MG63 (cell line): ENCODE data around the gene FOXO3. TPM values are rescaled to one million over a fixed set of nuclear protein-coding genes. Genes with fewer than 3 reads are reported as not detected.

Source experiments
- DNase-seq: peaks from one replicate; pipeline ENCODE4 v3.0.0-alpha.2; 2020
- H3K27me3 ChIP-seq: fragments of 250-450 bp; sonication (Bioruptor Pico); 2 replicates; pipeline ENCODE4 v1.5.1; 2020; ENCODE audit warnings: mild to moderate bottlenecking, moderate library complexity
- H3K36me3 ChIP-seq: fragments of 250-450 bp; sonication (Bioruptor Pico); 2 replicates; pipeline ENCODE4 v1.5.1; 2020; ENCODE audit warnings: mild to moderate bottlenecking, moderate library complexity
- H3K4me3 ChIP-seq: fragments of 250-450 bp; sonication (Bioruptor Pico); 2 replicates; pipeline ENCODE4 v1.5.1; 2020; ENCODE audit warnings: mild to moderate bottlenecking, moderate library complexity
- H3K9me3 ChIP-seq: fragments of 250-450 bp; sonication (Bioruptor Pico); 2 replicates; pipeline ENCODE4 v1.5.1; 2020; ENCODE audit warnings: mild to moderate bottlenecking, moderate library complexity
- total RNA-seq: library from RNA; depleted of rRNA; stranded (reverse); fragments of >200 nt; shearing (Covaris generic); gene quantifications from 2 replicates; pipeline ENCODE4 v1.2.3, GENCODE V29; 2014; ENCODE audit warnings: low replicate concordance

Gene FOXO3
- total RNA-seq, 1 experiment from 2014 or later = 14.9 TPM

GRCh38 chr6:108563292-108563691, 2.6 kb downstream of the FOXO3 start:
- H3K9me3 ChIP-seq = no peaks in the 10 kb centered on the region
- H3K27me3 ChIP-seq = no peaks in the 10 kb centered on the region
- H3K36me3 ChIP-seq = peaks cover 33% of the 10 kb centered on the region
- no peak for DNase-seq
- H3K4me3 ChIP-seq = peak overlapping the region; percentile 93

DNA sequence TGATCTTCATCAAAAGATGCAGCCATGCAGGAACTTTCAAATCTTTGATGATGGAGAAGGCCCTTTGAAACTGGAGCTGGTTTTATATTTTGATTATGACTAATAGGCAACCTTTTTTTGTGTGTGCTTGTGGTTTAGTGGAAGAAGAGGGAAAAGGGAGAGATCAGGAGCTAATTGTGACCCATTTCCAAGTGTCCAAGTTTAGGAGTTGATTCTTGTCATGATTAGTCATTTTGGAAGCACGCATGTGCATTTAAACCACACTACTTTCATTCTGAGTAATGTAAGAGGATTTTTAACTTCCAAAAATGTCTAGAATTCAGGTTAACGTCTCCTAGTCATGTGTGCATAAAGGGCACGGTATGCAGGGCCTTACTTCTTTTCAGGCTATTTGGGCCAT, 3.5 kb downstream of the FOXO3 start:
- peak; percentile 28 for DNase-seq
- H3K9me3 ChIP-seq = no peaks in the 10 kb centered on the region
- H3K4me3 ChIP-seq = peak overlapping the region; percentile 10; the same call in 1 of the 2 replicates
- H3K27me3 ChIP-seq = no peaks in the 10 kb centered on the region
- H3K36me3 ChIP-seq = peaks cover 42% of the 10 kb centered on the region

DNA sequence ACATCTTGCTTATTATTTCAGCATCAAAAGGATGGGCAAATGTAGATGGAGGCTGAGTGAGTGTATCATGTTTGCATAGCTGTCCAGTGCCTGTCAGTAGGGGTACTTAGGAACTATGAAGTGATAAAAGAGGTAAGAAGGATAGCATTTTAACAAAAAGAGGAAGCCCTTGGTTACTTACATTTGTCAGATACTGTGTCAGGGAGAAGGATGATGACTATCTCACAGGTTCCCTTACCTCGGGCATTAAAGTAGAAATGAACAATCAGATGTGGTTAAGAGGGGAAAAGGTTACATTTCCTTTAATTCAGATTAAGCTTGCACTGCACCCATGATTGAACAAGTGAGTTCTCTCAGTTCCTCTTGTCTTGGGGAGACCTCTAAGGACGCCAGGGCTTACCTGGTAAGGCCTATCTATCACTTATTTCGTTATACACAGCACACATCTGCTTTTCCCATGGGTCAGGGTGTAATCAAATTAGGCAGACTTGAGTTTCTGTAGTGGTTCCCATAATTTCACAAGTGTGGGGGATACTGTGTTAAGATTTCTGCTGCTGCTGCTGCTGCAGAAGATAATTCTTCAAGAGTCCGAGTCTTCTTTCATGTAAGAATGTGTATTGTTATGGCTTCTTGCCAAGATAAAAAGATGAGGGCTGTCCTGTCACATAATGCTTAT, 4.5 kb downstream of the FOXO3 start:
- Histone ChIP-seq H3K4me3 (no peak overlapping the region), H3K27me3 (no peaks in the 10 kb centered on the region), H3K9me3 (no peaks in the 10 kb centered on the region), H3K36me3 (peaks cover 50% of the 10 kb centered on the region)
- DNase-seq = no peak

DNA sequence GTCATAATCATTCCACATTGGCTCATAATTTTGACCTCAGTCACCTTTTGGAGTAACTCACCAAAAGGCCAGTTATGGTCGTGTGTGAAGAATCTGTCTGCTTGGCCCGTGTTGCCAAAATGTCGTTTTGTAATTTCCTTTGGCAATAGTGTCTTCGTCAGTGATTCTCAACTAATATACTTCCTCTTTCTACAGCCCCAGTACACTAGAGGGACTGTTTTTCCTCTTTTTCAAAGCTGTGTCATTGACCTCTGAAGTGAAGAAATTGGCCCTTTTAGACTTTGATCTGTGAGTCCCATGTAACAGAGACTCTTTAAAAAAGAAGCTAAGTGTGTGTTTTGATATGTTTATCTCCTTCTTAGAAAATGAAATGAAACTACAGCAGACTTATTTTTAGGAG, 5.2 kb downstream of the FOXO3 start:
- Histone ChIP-seq H3K27me3 (no peaks in the 10 kb centered on the region), H3K4me3 (no peak overlapping the region), H3K36me3 (peaks cover 57% of the 10 kb centered on the region), H3K9me3 (no peaks in the 10 kb centered on the region)
- peak; percentile 75 for DNase-seq

DNA sequence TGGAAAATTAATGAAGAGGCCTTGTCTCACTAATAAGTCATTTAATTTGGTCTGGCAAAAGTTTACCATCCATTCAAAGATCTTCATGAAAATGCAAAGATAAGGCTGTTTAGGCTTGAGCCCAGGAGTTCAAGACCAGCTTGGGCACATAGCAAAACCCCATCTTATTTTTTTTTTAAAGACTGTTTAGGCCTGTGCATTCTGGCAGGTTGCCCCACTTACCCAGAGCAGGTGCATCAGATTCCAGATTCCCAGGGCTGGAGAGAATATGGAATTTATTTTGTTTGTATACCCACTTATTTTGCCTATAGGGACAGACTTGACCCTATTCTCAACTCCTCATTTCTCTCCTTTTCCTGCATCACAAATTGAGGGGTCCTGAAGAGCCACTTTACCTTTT, 5.7 kb downstream of the FOXO3 start:
- no peaks in the 10 kb centered on the region for H3K27me3 ChIP-seq
- H3K36me3 ChIP-seq = peaks cover 62% of the 10 kb centered on the region
- H3K9me3 ChIP-seq = no peaks in the 10 kb centered on the region
- no peak for DNase-seq
- H3K4me3 ChIP-seq = no peak overlapping the region

GRCh38 chr6:108568101-108568500, 7.4 kb downstream of the FOXO3 start:
- H3K36me3 ChIP-seq = peaks cover 62% of the 10 kb centered on the region
- H3K9me3 ChIP-seq = no peaks in the 10 kb centered on the region
- no peak overlapping the region for H3K4me3 ChIP-seq
- H3K27me3 ChIP-seq = no peaks in the 10 kb centered on the region
- no peak for DNase-seq

GRCh38 chr6:108568551-108569305, 8.0 kb downstream of the FOXO3 start:
- no peak for DNase-seq
- Histone ChIP-seq H3K27me3 (no peaks in the 10 kb centered on the region), H3K4me3 (no peak overlapping the region), H3K9me3 (no peaks in the 10 kb centered on the region), H3K36me3 (peaks cover 66% of the 10 kb centered on the region)

GRCh38 chr6:108570517-108570916, 9.8 kb downstream of the FOXO3 start:
- no peak for DNase-seq
- H3K4me3 ChIP-seq = no peak overlapping the region
- peaks cover 60% of the 10 kb centered on the region for H3K36me3 ChIP-seq
- H3K27me3 ChIP-seq = no peaks in the 10 kb centered on the region
- no peaks in the 10 kb centered on the region for H3K9me3 ChIP-seq

DNA sequence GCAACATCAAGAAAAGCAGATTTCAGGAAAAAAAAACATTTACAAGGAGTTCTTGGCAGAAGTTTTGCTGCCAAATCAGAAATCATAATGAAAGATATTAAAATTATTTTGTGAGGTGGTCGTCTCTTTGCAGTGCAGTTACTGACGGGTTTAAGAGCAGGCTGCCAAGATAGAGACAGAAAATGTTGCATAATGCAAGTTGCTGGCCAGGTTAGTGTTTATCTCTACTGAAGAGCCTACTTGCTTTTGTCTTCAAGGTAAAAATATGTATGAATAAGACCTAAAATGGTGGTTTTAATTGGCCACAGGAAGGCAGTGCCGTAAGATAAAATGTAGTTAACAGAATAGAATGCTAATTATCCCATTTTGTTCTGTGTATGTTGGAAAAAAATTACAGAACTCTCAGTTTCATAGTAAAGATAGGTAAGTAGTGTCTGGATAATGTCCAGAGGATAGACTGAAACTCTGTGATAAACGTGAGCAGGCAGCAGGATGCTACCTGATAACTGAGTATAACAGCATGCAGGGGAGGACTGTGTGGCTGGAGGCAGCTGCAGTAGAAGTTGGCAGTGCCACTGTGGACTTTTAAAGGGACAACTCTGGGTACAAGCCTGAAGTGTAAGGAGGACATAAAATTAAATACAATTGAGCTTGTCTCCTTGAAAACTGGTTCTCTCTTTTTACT, 13.9 kb downstream of the FOXO3 start:
- no peaks in the 10 kb centered on the region for H3K27me3 ChIP-seq
- peaks cover 51% of the 10 kb centered on the region for H3K36me3 ChIP-seq
- H3K9me3 ChIP-seq = no peaks in the 10 kb centered on the region
- H3K4me3 ChIP-seq = no peak overlapping the region
- DNase-seq = no peak

DNA sequence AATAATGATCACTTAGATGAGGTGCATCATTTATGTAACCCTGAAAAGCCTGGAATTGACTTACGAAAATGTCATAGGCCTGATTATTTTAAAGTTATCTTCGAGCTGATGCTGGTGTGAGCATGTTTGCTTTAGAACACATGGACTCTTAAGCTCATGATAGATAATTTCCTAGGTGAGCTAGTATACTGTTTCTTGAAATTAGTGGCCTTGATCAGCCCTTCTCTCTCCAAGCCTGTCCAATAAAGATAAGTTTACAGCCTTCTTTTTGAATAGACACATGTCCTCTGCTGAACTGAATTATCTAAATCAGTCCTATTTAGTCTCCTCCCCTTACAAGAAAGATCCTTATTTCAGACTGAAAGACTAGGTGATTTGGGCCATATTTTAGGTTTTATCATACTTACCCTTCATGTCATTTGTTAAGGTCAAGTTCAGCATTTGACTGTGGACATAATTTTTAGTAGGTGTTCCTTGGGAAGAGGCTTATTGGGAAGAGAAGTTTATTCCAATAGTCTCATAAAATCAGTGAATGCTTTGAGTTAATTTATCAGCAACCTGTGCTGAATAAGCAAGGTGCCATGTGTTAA, 15.3 kb downstream of the FOXO3 start:
- Histone ChIP-seq H3K27me3 (no peaks in the 10 kb centered on the region), H3K9me3 (no peaks in the 10 kb centered on the region), H3K4me3 (no peak overlapping the region), H3K36me3 (peaks cover 41% of the 10 kb centered on the region)
- DNase-seq = no peak

GRCh38 chr6:108576709-108577108, 16.0 kb downstream of the FOXO3 start:
- Histone ChIP-seq H3K27me3 (no peaks in the 10 kb centered on the region), H3K4me3 (no peak overlapping the region), H3K36me3 (peaks cover 34% of the 10 kb centered on the region), H3K9me3 (no peaks in the 10 kb centered on the region)
- DNase-seq = no peak

DNA sequence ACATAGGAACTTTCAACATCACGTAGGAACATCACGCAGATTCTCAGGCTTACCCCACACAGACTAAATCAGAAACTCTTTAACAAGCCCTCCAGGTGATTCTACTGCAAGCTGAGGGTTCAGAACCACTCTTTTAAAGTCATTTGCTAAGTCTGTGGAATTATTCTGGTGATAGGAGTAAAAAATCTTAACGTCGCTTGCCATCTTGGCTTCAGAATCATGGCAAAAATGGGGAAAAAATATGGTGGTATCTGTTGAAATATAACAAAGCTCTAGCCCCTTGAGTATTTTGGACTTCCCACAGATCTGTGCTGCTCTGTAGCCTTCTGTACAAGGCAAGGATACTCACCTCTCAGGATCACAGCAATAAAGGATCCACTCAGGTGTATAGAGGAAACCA, 17.4 kb downstream of the FOXO3 start:
- peaks cover 26% of the 10 kb centered on the region for H3K36me3 ChIP-seq
- no peak overlapping the region for H3K4me3 ChIP-seq
- H3K27me3 ChIP-seq = no peaks in the 10 kb centered on the region
- no peaks in the 10 kb centered on the region for H3K9me3 ChIP-seq
- DNase-seq = no peak

DNA sequence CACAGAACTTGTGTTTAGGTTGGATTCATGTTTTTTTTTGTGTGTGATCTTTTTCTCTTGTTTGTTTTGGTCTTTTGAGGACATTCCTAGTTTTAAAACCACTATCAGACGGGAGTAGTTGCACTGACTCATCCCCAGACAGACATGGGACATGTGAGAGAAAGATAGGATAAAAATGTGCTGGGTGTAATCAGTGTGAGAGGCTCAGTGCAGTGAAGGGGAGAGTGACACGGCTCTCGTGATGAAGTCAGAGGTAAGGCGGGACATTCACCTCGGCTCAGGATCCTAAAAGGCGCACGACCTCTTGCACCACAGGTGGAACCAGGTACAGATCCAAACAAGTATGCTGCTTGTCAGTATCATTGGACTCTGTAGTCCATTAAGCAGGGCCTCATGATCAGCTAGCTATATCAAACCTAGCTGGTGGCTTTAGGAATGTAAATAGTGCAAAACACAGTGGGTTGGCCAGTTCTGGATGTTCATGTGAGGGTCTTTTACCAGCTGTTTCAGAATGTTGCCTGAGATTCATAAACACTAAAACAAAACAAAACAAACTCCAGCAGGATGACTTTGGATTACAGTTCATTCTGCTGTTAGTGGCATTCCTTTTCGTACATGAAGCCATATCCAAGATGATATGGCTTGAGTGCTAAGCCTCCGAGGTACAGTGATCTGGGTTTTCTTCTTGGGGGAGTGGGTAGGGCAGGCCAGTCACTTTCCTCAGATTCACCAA, 18.0 kb downstream of the FOXO3 start:
- no peak overlapping the region for H3K4me3 ChIP-seq
- H3K27me3 ChIP-seq = no peaks in the 10 kb centered on the region
- H3K9me3 ChIP-seq = no peaks in the 10 kb centered on the region
- peaks cover 23% of the 10 kb centered on the region for H3K36me3 ChIP-seq
- DNase-seq = no peak

GRCh38 chr6:108579328-108579721, 18.6 kb downstream of the FOXO3 start:
- Histone ChIP-seq H3K36me3 (peaks cover 23% of the 10 kb centered on the region), H3K9me3 (no peaks in the 10 kb centered on the region), H3K4me3 (no peak overlapping the region), H3K27me3 (no peaks in the 10 kb centered on the region)
- no peak for DNase-seq

DNA sequence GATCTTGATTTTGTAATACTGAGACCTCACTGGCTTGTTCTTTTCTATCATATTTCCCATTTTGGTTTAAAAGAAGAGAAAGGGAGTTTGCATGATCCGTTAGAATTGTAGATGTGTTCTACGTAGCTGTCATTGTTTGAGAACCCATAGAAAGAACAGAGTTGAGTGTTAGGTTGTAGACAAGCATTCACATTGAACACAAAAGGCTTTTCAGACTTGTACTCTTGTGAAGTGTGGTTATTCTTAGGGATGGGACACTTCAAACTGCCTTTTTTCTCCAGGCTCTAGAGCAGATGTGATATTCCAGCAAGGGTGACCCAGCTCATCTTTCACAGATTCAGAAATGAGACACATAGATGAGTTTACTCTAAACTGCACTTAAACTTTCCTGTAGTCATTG, 19.9 kb downstream of the FOXO3 start:
- H3K27me3 ChIP-seq = no peaks in the 10 kb centered on the region
- peaks cover 21% of the 10 kb centered on the region for H3K36me3 ChIP-seq
- no peak for DNase-seq
- H3K9me3 ChIP-seq = no peaks in the 10 kb centered on the region
- no peak overlapping the region; the same call in 1 of the 2 replicates for H3K4me3 ChIP-seq

DNA sequence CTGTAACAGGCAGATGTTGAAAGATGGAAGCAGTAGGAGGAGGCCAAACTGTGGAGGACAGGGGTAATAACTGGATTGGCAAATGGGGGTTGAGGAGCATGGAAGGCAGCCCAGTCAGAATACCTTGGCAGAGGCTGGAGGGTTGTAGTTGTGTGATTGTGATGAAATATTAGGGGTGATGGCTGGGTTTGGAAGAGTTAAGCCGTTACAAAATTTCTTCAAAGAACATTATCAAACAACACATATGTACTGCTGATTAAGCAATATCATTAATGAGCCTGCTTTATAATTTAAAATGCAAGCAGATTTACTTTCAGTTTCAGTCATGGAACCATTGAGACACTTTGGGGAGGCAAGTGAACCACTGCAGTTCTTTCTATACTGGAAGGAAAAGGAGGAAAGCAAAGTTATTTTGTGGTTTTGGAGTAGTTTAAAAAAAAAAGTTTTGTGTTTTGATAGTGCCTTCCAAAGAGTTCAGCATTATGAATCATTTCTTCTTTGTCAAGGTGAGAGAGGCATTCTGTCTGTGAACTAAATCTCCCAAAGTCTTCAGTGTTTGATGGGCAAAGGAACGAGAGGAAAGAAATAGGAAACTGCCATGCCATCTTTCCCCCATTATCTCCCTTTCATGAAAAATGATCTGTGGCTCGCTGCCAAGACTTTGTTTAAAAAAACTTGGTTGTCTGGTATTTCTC, 20.7 kb downstream of the FOXO3 start:
- H3K4me3 ChIP-seq = peak overlapping the region; percentile 7

More for the DNA sequence above, 20.7 kb downstream of the FOXO3 start:
- Histone ChIP-seq H3K36me3 (peaks cover 19% of the 10 kb centered on the region), H3K9me3 (no peaks in the 10 kb centered on the region), H3K27me3 (no peaks in the 10 kb centered on the region)
- peak; percentile 73 for DNase-seq
